ENCODE results near the gene MYBPH. TPM values are rescaled to one million over a fixed set of nuclear protein-coding genes. Genes with fewer than 3 reads are reported as not detected.

Gene MYBPH
- total RNA-seq, 1 experiment from 2014 or later, result 25.9 TPM

- peaks cover 13% of the 10 kb centered on the region for H3K9me3 Mint-ChIP-seq (ENCODE audit: unreplicated experiment)
- no TSS peak for BruUV-seq (replicated peaks)
- Histone ChIP-seq H3K36me3 (ENCODE audit: control insufficient read depth, insufficient read depth, low read length) (no peaks in the 10 kb centered on the region), H3K4me1 (peaks cover 43% of the 10 kb centered on the region), H3K4me3 (ENCODE audit: low read depth, low read length) (no peak overlapping the region), H3K9me3 (no peaks in the 10 kb centered on the region), H3K27me3 (replicated peaks; ENCODE audit: control insufficient read depth, insufficient read depth, low read length) (no peaks in the 10 kb centered on the region)
- H3K36me3 Mint-ChIP-seq (ENCODE audit: insufficient read depth, unreplicated experiment), result peaks cover 48% of the 10 kb centered on the region
- ChIA-PET CTCF (interaction anchor here (0.7 to 1.2 kb wide), 2 partner anchors 34 to 54 kb away, joined by 3 read pairs; partner anchors contain the start of gene ADORA1), POLR2A (interaction anchor here (0.7 kb wide), 1 partner anchor 9 kb away, joined by 3 read pairs; no protein-coding TSS in a partner anchor)
- no peaks in the 10 kb centered on the region for H3K27me3 Mint-ChIP-seq (ENCODE audit: insufficient read depth, unreplicated experiment)
- no peak overlapping the region for H3K4me3 Mint-ChIP-seq (ENCODE audit: unreplicated experiment)
- peaks cover 16% of the 10 kb centered on the region for H3K4me1 Mint-ChIP-seq (ENCODE audit: low read depth, unreplicated experiment)
- no peak for DNase-seq
- intact Hi-C loops (cut with micrococcal nuclease; ENCODE audit: unreplicated experiment), result no loop called here
- no peak for TF ChIP-seq CTCF (IDR thresholded peaks at IDR 0.05; ENCODE audit: insufficient read depth in 1 of 2, low read depth in 1 of 2, low read length in 1 of 2, severe bottlenecking in 1 of 2, unreplicated experiment in 1 of 2)
- no peak overlapping the region for H3K27ac Mint-ChIP-seq (ENCODE audit: unreplicated experiment)
Measured at GRCh38 chr1:203161703-203162102, 13.9 kb downstream of the MYBPH start.

- intact Hi-C loops (cut with micrococcal nuclease; ENCODE audit: unreplicated experiment), result no loop called here
- H3K27ac Mint-ChIP-seq (ENCODE audit: unreplicated experiment), result peak overlapping the region; percentile 8
- no peaks in the 10 kb centered on the region for H3K9me3 ChIP-seq
- peaks cover 43% of the 10 kb centered on the region for H3K36me3 Mint-ChIP-seq (ENCODE audit: insufficient read depth, unreplicated experiment)
- no peak for DNase-seq
- peaks cover 13% of the 10 kb centered on the region for H3K9me3 Mint-ChIP-seq (ENCODE audit: unreplicated experiment)
- TF ChIP-seq CTCF (IDR thresholded peaks at IDR 0.05; ENCODE audit: insufficient read depth in 1 of 2, low read depth in 1 of 2, low read length in 1 of 2, severe bottlenecking in 1 of 2, unreplicated experiment in 1 of 2), result no peak
- no peak overlapping the region for H3K4me3 ChIP-seq (ENCODE audit: low read depth, low read length)
- no peaks in the 10 kb centered on the region for H3K27me3 ChIP-seq (replicated peaks; ENCODE audit: control insufficient read depth, insufficient read depth, low read length)
- peak overlapping the region; percentile 1 for H3K4me3 Mint-ChIP-seq (ENCODE audit: unreplicated experiment)
- no peaks in the 10 kb centered on the region for H3K27me3 Mint-ChIP-seq (ENCODE audit: insufficient read depth, unreplicated experiment)
- H3K36me3 ChIP-seq (ENCODE audit: control insufficient read depth, insufficient read depth, low read length), result no peaks in the 10 kb centered on the region
- no TSS peak for BruUV-seq (replicated peaks)
- ChIA-PET POLR2A (interaction anchor here (0.7 kb wide), 1 partner anchor 8 kb away, joined by 3 read pairs; no protein-coding TSS in a partner anchor), CTCF (interaction anchor here (0.7 kb wide), 1 partner anchor 54 kb away, joined by 3 read pairs; no protein-coding TSS in a partner anchor)
- H3K4me1 ChIP-seq, result peaks cover 43% of the 10 kb centered on the region
- peaks cover 14% of the 10 kb centered on the region for H3K4me1 Mint-ChIP-seq (ENCODE audit: low read depth, unreplicated experiment)
Measured at GRCh38 chr1:203161175-203161574, 14.5 kb downstream of the MYBPH start.

- H3K4me1 Mint-ChIP-seq (ENCODE audit: low read depth, unreplicated experiment), result peaks cover 16% of the 10 kb centered on the region
- Histone ChIP-seq H3K27me3 (replicated peaks; ENCODE audit: control insufficient read depth, insufficient read depth, low read length) (no peaks in the 10 kb centered on the region), H3K36me3 (ENCODE audit: control insufficient read depth, insufficient read depth, low read length) (no peaks in the 10 kb centered on the region), H3K4me1 (peaks cover 46% of the 10 kb centered on the region), H3K4me3 (ENCODE audit: low read depth, low read length) (no peak overlapping the region), H3K9me3 (no peaks in the 10 kb centered on the region)
- H3K4me3 Mint-ChIP-seq (ENCODE audit: unreplicated experiment), result no peak overlapping the region
- ChIA-PET POLR2A (no interaction called here), CTCF (no interaction called here)
- no TSS peak for BruUV-seq (replicated peaks)
- H3K36me3 Mint-ChIP-seq (ENCODE audit: insufficient read depth, unreplicated experiment), result peaks cover 34% of the 10 kb centered on the region
- no peak for DNase-seq
- no peaks in the 10 kb centered on the region for H3K27me3 Mint-ChIP-seq (ENCODE audit: insufficient read depth, unreplicated experiment)
- intact Hi-C loops (cut with micrococcal nuclease; ENCODE audit: unreplicated experiment), result no loop called here
- peaks cover 13% of the 10 kb centered on the region for H3K9me3 Mint-ChIP-seq (ENCODE audit: unreplicated experiment)
- no peak for TF ChIP-seq CTCF (IDR thresholded peaks at IDR 0.05; ENCODE audit: insufficient read depth in 1 of 2, low read depth in 1 of 2, low read length in 1 of 2, severe bottlenecking in 1 of 2, unreplicated experiment in 1 of 2)
- no peak overlapping the region for H3K27ac Mint-ChIP-seq (ENCODE audit: unreplicated experiment)
Measured at GRCh38 chr1:203159844-203160243, 15.8 kb downstream of the MYBPH start.

Measured in Caco-2 (cell line).